NT2/D1 (cell line): Measurements from ENCODE around the gene IP6K1.

Source experiments
- DNase-seq: peaks from one replicate; pipeline ENCODE4 v3.0.0-alpha.2; 2011; ENCODE audit warnings: low read depth, low spot score
- H3K27me3 ChIP-seq: 2 replicates; pipeline ENCODE4 v1.6.0; 2011; ENCODE audit warnings: mild to moderate bottlenecking; ENCODE audit not compliant: insufficient read length, insufficient read depth
- H3K36me3 ChIP-seq: 2 replicates; pipeline ENCODE4 v1.6.1; 2011; ENCODE audit warnings: mild to moderate bottlenecking, low read length, mixed read lengths; ENCODE audit not compliant: insufficient read depth, insufficient read length
- H3K4me1 ChIP-seq: 2 replicates; pipeline ENCODE4 v1.5.1; 2011; ENCODE audit not compliant: insufficient read depth, insufficient read length
- H3K4me3 ChIP-seq: 2 replicates; pipeline ENCODE4 v1.5.1; 2011; ENCODE audit warnings: low read depth; ENCODE audit not compliant: insufficient read length
- H3K9ac ChIP-seq: 2 replicates; pipeline ENCODE4 v1.6.0; 2011; ENCODE audit warnings: low read depth; ENCODE audit not compliant: insufficient read length
- H3K9me3 ChIP-seq: 2 replicates; pipeline ENCODE4 v1.5.1; 2011; ENCODE audit warnings: mild to moderate bottlenecking, low read length; ENCODE audit not compliant: insufficient read depth
- SUZ12 ChIP-seq: IDR thresholded peaks from 2 replicates; pipeline ENCODE4 v1.6.1; 2011; ENCODE audit not compliant: insufficient read length, insufficient read depth; ENCODE audit errors: extremely low read depth
- YY1 ChIP-seq: IDR thresholded peaks from 2 replicates; pipeline ENCODE4 v1.6.1; 2011; ENCODE audit not compliant: insufficient read length, insufficient read depth
- ZNF274 ChIP-seq: IDR thresholded peaks from 2 replicates; pipeline ENCODE4 v1.6.1; 2011; ENCODE audit warnings: mild to moderate bottlenecking, low read depth, low read length

The IP6K1 gene

GRCh38 chr3:49711489-49711888, 74.9 kb downstream of the IP6K1 start:
- H3K36me3 ChIP-seq = peaks cover 49% of the 10 kb centered on the region
- no peak for DNase-seq
- TF ChIP-seq YY1 (no peak), ZNF274 (no peak), SUZ12 (no peak)
- H3K4me1 ChIP-seq = peaks cover 18% of the 10 kb centered on the region
- H3K9me3 ChIP-seq = no peaks in the 10 kb centered on the region
- no peak overlapping the region for H3K4me3 ChIP-seq
- no peaks in the 10 kb centered on the region for H3K27me3 ChIP-seq
- no peak overlapping the region for H3K9ac ChIP-seq

DNA sequence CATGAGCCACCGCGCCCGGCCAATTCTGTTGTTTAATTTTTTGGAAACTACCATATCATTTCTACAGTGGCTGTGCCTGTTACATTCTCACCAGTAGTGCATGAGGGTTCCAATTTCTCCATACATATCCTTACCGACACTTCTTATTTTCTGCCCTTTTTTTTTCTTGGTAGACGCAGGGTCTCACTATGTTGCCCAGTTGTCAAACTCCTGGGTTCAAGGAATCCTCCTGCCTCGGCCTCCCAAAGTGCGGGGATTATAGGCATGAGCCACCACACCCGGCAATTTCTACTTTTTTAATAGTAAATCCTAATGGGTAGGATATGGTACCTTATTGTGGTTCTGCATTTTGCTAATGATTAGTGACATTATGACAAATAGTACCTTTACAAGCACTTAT, 76.5 kb downstream of the IP6K1 start:
- Histone ChIP-seq H3K9me3 (no peaks in the 10 kb centered on the region), H3K9ac (no peak overlapping the region), H3K4me1 (peaks cover 20% of the 10 kb centered on the region), H3K36me3 (peaks cover 49% of the 10 kb centered on the region), H3K4me3 (no peak overlapping the region), H3K27me3 (no peaks in the 10 kb centered on the region)
- DNase-seq = no peak
- TF ChIP-seq YY1 (no peak), ZNF274 (no peak), SUZ12 (no peak)

GRCh38 chr3:49707113-49707480, 79.2 kb downstream of the IP6K1 start:
- no peak for DNase-seq
- Histone ChIP-seq H3K36me3 (peaks cover 59% of the 10 kb centered on the region), H3K4me3 (no peak overlapping the region), H3K9ac (no peak overlapping the region), H3K27me3 (no peaks in the 10 kb centered on the region), H3K4me1 (peaks cover 19% of the 10 kb centered on the region), H3K9me3 (no peaks in the 10 kb centered on the region)
- TF ChIP-seq ZNF274 (no peak), SUZ12 (no peak), YY1 (no peak)

- no peak for TF ChIP-seq YY1
- TF ChIP-seq ZNF274 = no peak
- no peak for TF ChIP-seq SUZ12
- no peak for DNase-seq
- H3K36me3 ChIP-seq = peaks cover 62% of the 10 kb centered on the region
- peaks cover 18% of the 10 kb centered on the region for H3K4me1 ChIP-seq
- no peaks in the 10 kb centered on the region for H3K27me3 ChIP-seq
- no peak overlapping the region for H3K4me3 ChIP-seq
- H3K9ac ChIP-seq = no peak overlapping the region
- no peaks in the 10 kb centered on the region for H3K9me3 ChIP-seq
Observed at GRCh38 chr3:49706456-49707112, 79.8 kb downstream of the IP6K1 start.

DNA sequence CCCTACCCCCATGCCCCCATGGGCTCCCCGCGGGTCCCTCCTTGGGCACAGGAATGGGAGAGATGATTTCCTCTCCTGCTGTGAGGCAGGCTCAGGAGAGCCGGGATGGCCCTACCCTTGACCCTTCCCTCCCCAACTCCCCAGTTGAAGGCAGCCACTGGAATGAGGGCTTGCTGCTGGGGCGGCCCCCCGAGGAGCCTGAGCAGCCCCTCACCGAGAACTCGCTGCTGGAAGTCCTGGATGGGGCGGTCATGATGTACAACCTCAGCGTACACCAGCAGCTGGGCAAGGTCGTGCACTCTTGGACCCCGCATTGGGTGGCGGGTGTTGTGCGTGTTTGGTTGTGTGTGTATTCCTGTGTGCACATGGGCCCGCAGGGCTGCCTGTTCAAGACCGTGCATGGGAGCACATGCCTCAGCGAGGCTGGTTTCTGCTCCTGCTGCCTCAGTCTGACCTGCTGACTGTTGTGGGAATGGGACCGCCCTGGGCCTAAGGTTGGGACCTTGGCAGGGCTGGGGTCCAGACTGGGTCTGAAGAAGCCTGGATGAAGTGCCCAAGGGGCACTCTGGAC, 80.9 kb downstream of the IP6K1 start:
- Histone ChIP-seq H3K36me3 (peaks cover 68% of the 10 kb centered on the region), H3K4me1 (peaks cover 21% of the 10 kb centered on the region), H3K9me3 (no peaks in the 10 kb centered on the region), H3K27me3 (no peaks in the 10 kb centered on the region), H3K4me3 (no peak overlapping the region), H3K9ac (no peak overlapping the region)
- no peak for DNase-seq
- no peak for TF ChIP-seq YY1
- no peak for TF ChIP-seq SUZ12
- no peak for TF ChIP-seq ZNF274

- Histone ChIP-seq H3K36me3 (peaks cover 75% of the 10 kb centered on the region), H3K9ac (no peak overlapping the region), H3K27me3 (no peaks in the 10 kb centered on the region), H3K9me3 (no peaks in the 10 kb centered on the region), H3K4me1 (peaks cover 22% of the 10 kb centered on the region), H3K4me3 (no peak overlapping the region)
- no peak for DNase-seq
- TF ChIP-seq ZNF274 (no peak), SUZ12 (no peak), YY1 (no peak)
Observed at GRCh38 chr3:49704629-49705028, 81.7 kb downstream of the IP6K1 start.

- Histone ChIP-seq H3K4me1 (peaks cover 25% of the 10 kb centered on the region), H3K36me3 (peaks cover 75% of the 10 kb centered on the region), H3K9ac (peak overlapping the region; percentile 46), H3K27me3 (no peaks in the 10 kb centered on the region), H3K9me3 (no peaks in the 10 kb centered on the region), H3K4me3 (no peak overlapping the region)
- no peak for DNase-seq
- TF ChIP-seq SUZ12 = no peak
- no peak for TF ChIP-seq ZNF274
- TF ChIP-seq YY1 = no peak
Observed at GRCh38 chr3:49703956-49704355, 82.4 kb downstream of the IP6K1 start.

DNA sequence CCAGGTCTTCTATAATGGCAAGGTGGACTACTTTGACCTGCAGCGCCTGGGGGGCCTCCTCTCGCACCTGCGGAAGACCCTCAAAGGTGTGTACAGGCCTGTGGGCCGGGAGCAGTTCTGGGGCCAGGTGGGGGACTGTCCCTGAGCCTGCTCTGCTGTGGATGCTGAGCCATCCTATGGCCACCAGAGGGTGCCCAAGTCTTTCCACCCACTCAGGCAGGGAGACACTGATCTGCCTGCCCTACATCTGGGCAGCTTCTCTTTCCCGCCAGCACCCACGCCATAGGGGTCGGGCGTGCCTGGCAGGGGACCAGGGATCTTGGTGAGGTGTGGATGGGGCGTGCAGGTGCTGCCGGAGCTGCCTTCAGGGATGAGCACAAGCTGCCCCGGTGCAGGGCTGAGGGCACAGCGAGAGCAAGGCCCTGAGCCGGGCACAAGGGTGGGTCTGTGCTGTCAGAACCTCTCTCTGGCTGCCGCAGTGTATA, 82.9 kb downstream of the IP6K1 start:
- H3K4me1 ChIP-seq = peaks cover 29% of the 10 kb centered on the region
- H3K9me3 ChIP-seq = no peaks in the 10 kb centered on the region
- H3K36me3 ChIP-seq = peaks cover 80% of the 10 kb centered on the region
- H3K4me3 ChIP-seq = no peak overlapping the region
- H3K9ac ChIP-seq = peak overlapping the region; percentile 46
- TF ChIP-seq ZNF274 (no peak), YY1 (no peak), SUZ12 (no peak)
- H3K27me3 ChIP-seq = no peaks in the 10 kb centered on the region
- no peak for DNase-seq
